MCF 10A (cell line): ENCODE results near the gene FLYWCH1. TPM values are rescaled to one million over a fixed set of nuclear protein-coding genes. Genes with fewer than 3 reads are reported as not detected.
A peak's percentile ranks its signal among the peaks of the same experiment; 100 is the strongest.
"Not testable (repeated sequence)": the region's sequence is repeated elsewhere in the genome, so short reads cannot be mapped to it uniquely, and the experiment has no call there.

Source experiments
- BruUV-seq: library from RNA; stranded (reverse); fragments of 400-500 nt; replicated peaks from 2 replicates; lab custom pipeline; 2021; lab: Mats Ljungman, UMichigan
- CTCF ChIA-PET: fragments of 300-600 bp; sonication (Branson Sonifier 250); formaldehyde crosslinking; extraction: SDS; loops from one replicate; lab custom pipeline; 2021; ENCODE audit warnings: antibody characterized with exemption, inconsistent platforms; lab: Yijun Ruan, JAX
- POLR2A ChIA-PET: fragments of 300-600, 350-650 bp; sonication (Branson Sonifier 250); formaldehyde crosslinking; extraction: SDS; loops from one replicate; lab custom pipeline; 2020; ENCODE audit warnings: antibody characterized with exemption, inconsistent platforms; lab: Yijun Ruan, JAX
- DNase-seq: peaks from one replicate; pipeline ENCODE4 v3.0.0-alpha.2; 2018; ENCODE audit not compliant: unreplicated experiment
- H3K27ac Mint-ChIP-seq: one replicate; pipeline ENCODE4 v1.8.0; 2022; ENCODE audit warnings: mild to moderate bottlenecking, low read depth, mixed read lengths; ENCODE audit not compliant: unreplicated experiment
- H3K27me3 Mint-ChIP-seq: one replicate; pipeline ENCODE4 v1.8.0; 2022; ENCODE audit warnings: mixed read lengths; ENCODE audit not compliant: insufficient read depth, unreplicated experiment
- H3K36me3 Mint-ChIP-seq: one replicate; pipeline ENCODE4 v1.8.0; 2022; ENCODE audit warnings: mild to moderate bottlenecking, moderate library complexity, mixed read lengths; ENCODE audit not compliant: insufficient read depth, unreplicated experiment
- H3K4me1 Mint-ChIP-seq: one replicate; pipeline ENCODE4 v1.8.0; 2022; ENCODE audit warnings: mixed read lengths; ENCODE audit not compliant: insufficient read depth, unreplicated experiment
- H3K4me3 Mint-ChIP-seq: one replicate; pipeline ENCODE4 v1.8.0; 2022; ENCODE audit warnings: mild to moderate bottlenecking, moderate library complexity, mixed read lengths; ENCODE audit not compliant: unreplicated experiment
- H3K9me3 Mint-ChIP-seq: one replicate; pipeline ENCODE4 v1.8.0; 2022; ENCODE audit warnings: mixed read lengths; ENCODE audit not compliant: unreplicated experiment
- intact Hi-C: fragments of 100-400 bp; cut with micrococcal nuclease; formaldehyde crosslinking; loops from 2 replicates; pipeline ENCODE4 v1.14.1; 2022
- total RNA-seq: library from RNA; stranded (reverse); gene quantifications from 2 replicates; pipeline ENCODE4 v1.2.3, GENCODE V29; 2022
- TF ChIP-seq, protein P1 (sequence below): fragments of 200-600 bp; IDR thresholded peaks from one replicate; pipeline ENCODE4 v1.8.0; 2022; ENCODE audit warnings: antibody characterized with exemption, mild to moderate bottlenecking; ENCODE audit not compliant: unreplicated experiment

FLYWCH1 gene
- total RNA-seq, 1 experiment from 2014 or later: 76.3 TPM

DNA sequence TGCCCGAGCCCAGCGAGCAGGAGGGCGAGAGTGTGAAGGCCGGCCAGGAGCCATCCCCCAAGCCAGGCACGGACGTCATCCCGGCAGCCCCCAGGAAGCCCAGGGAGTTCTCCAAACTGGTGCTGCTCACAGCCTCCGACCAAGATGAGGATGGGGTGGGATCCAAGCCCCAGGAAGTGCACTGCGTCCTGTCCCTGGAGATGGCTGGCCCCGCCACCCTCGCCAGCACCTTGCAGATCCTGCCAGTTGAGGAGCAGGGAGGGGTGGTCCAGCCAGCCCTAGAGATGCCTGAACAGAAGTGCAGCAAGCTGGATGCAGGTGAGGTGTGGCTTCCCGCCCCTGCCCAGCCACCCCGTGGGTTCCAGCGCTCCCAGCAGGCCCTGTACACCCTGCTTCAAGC, 18.0 kb downstream of the FLYWCH1 start:
- TF ChIP-seq, protein P1, sequence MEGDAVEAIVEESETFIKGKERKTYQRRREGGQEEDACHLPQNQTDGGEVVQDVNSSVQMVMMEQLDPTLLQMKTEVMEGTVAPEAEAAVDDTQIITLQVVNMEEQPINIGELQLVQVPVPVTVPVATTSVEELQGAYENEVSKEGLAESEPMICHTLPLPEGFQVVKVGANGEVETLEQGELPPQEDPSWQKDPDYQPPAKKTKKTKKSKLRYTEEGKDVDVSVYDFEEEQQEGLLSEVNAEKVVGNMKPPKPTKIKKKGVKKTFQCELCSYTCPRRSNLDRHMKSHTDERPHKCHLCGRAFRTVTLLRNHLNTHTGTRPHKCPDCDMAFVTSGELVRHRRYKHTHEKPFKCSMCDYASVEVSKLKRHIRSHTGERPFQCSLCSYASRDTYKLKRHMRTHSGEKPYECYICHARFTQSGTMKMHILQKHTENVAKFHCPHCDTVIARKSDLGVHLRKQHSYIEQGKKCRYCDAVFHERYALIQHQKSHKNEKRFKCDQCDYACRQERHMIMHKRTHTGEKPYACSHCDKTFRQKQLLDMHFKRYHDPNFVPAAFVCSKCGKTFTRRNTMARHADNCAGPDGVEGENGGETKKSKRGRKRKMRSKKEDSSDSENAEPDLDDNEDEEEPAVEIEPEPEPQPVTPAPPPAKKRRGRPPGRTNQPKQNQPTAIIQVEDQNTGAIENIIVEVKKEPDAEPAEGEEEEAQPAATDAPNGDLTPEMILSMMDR: no peak
- POLR2A ChIA-PET: interaction anchor here (0.6 kb wide), 1 partner anchor 168 kb away, joined by 3 read pairs; no protein-coding TSS in a partner anchor
- intact Hi-C loops: loop anchor here (5.0 kb wide), 1 partner anchor 53 kb away; the partner anchor contains the start of gene PKMYT1

DNA sequence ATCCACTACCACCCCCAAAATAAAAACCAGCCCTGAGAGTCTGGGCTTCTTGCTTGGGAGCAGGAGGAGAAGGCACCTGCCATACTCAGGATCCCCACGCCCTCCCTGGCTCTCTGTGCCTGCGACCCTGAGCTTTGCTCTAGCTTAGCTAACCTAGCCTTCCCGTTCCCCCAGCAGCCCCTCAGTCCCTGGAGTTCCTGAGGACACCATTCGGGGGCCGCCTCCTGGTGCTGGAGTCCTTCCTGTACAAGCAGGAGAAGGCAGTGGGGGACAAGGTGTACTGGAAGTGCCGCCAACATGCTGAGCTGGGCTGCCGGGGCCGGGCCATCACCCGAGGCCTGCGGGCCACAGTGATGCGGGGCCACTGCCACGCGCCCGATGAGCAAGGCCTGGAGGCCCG, 18.5 kb downstream of the FLYWCH1 start:
- peaks cover 35% of the 10 kb centered on the region for H3K36me3 Mint-ChIP-seq
- TF ChIP-seq, protein P1: no peak
- no peaks in the 10 kb centered on the region for H3K27me3 Mint-ChIP-seq
- H3K4me3 Mint-ChIP-seq: no peak overlapping the region
- DNase-seq: no peak
- intact Hi-C loops: no loop called here
- POLR2A ChIA-PET: no interaction called here
- BruUV-seq: TSS peak; percentile 17
- peaks cover 12% of the 10 kb centered on the region for H3K4me1 Mint-ChIP-seq
- CTCF ChIA-PET: interaction anchor here (0.6 to 0.7 kb wide), 2 partner anchors 15 to 91 kb away, joined by 3 read pairs; no protein-coding TSS in a partner anchor
- H3K9me3 Mint-ChIP-seq: no peaks in the 10 kb centered on the region
- H3K27ac Mint-ChIP-seq: no peak overlapping the region

More for the DNA sequence above, 18.0 kb downstream of the FLYWCH1 start:
- Mint-ChIP-seq H3K36me3 (peaks cover 31% of the 10 kb centered on the region), H3K4me3 (no peak overlapping the region), H3K27me3 (no peaks in the 10 kb centered on the region), H3K9me3 (no peaks in the 10 kb centered on the region), H3K4me1 (peaks cover 12% of the 10 kb centered on the region), H3K27ac (no peak overlapping the region)
- CTCF ChIA-PET: interaction anchor here (0.6 to 1.7 kb wide), 3 partner anchors 16 to 92 kb away, joined by 3 to 5 read pairs (median 3); no protein-coding TSS in a partner anchor
- no peak for DNase-seq
- BruUV-seq: no TSS peak

- CTCF ChIA-PET: interaction anchor here (0.6 to 1.0 kb wide), 4 partner anchors 19 to 32 kb away, joined by 3 to 6 read pairs (median 4); partner anchors contain the start of gene FLYWCH1
- peaks cover 10% of the 10 kb centered on the region for H3K4me1 Mint-ChIP-seq
- BruUV-seq, intact Hi-C loops, POLR2A ChIA-PET, H3K4me3 Mint-ChIP-seq, DNase-seq, H3K27me3 Mint-ChIP-seq, H3K27ac Mint-ChIP-seq, H3K9me3 Mint-ChIP-seq: not testable (repeated sequence)
- H3K36me3 Mint-ChIP-seq: peaks cover 43% of the 10 kb centered on the region
Observed at GRCh38 chr16:2931231-2931914, 19.6 kb downstream of the FLYWCH1 start.

GRCh38 chr16:2933136-2933535, 21.4 kb downstream of the FLYWCH1 start:
- ChIA-PET POLR2A (no interaction called here), CTCF (no interaction called here)
- DNase-seq: no peak
- no TSS peak for BruUV-seq
- Mint-ChIP-seq H3K4me3 (no peak overlapping the region), H3K4me1 (no peaks in the 10 kb centered on the region), H3K36me3 (peaks cover 45% of the 10 kb centered on the region), H3K27ac (no peak overlapping the region), H3K27me3 (no peaks in the 10 kb centered on the region), H3K9me3 (no peaks in the 10 kb centered on the region)
- TF ChIP-seq, protein P1: no peak
- intact Hi-C loops: no loop called here
